ENCODE results near the gene NKD1.

NKD1 gene

DNA sequence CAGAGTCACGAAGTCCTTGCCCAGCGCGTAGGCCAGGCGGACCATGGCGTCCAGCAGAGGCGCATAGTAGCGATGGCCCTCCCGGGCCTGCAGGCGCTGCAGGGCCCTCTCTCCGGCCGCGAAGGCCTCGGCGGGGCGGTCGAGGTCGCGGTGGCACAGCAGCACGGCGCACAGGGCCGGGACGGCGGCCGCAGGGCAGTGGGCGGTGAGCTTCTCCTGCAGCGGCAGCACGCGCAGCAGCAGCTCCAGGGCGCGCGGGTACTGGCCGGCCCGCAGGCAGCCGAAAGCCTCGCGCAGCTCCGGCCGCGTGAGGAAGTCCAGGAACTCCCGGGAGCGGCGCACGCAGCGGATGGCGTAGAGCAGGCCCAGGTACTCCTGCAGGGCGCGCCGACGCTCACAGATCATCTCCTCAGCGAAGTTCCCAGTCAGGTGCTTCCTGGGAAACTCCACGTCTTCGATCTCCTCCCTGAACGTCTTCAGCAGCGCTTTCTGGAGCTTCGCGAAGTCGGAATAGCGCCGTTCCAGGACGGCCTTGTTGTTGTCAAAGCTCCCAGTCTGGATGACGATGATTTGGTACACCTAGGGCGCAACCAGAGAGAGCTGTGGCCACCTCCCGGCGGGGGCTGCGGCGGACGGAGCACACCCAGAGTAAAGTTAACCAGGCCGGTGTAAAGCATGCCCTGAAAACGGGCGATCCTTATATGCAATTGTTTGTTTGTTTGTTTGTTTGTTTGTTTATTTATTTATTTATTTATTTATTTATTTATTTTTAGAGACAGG is 125.5 kb downstream of the NKD1 start:
- DNase-seq (ENCODE audit: low read depth, low spot score) = no peak

DNA sequence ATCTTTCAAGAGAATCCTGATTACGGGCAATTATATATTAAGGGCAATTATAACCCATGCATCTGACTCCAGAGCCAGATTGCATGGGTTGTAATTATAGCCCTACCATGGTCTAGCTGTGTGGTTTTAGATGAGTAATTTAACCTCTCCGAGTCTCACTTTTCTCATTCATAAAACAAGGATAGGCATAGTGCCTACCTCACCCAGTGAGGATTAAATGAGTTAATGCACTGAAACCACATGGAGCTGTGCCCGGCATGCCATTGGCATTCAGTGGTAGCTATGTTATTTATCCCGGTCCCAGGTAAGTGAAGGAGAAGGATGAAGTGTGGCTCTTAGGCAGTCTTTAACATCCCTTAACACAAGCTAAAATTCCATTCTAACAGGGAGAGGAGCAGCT is 126.6 kb downstream of the NKD1 start:
- no peak for DNase-seq (ENCODE audit: low read depth, low spot score)

DNA sequence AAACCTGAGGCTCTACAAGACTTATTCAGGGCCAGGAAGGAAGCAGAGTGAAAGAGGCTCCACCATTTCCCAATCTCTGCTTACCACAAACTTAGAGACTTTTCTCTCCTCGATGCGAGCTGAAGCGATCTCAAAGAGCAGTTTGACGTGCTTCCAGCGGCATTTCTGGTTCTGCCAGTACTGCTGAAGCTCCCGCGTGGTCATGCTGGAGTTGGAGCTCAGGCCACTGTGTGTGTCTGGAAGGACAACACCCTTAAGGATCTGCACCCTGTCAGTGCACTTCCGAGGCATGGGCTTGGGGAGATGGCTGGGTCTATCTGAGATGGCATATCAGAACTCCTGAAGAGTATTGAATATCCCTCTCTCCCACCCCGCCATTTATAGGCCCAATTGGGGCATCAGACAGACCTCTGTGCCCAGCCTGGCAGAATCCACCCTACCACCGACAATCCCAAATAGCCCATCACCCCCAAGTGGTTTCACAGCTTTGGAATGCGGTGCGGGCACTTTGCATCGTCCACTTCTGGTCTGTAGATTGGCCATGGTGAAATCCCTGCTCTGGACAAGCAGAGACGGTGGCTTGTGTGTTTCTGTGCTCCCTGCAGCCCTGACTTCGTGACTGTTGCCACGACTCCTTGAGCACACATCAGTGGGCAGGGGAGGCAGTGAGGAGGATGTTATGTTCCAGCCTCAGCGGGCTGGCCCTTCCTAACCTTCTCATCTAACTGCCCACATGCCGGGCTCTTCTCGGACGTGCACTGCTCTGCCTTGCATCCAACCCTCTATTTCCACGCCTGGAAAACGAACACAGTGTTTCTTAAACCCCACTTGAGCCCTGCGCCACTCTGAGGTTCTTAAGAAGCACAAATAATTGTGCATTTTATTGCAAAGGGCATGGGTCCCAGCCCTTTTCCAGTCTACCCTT is 127.8 kb downstream of the NKD1 start:
- no peak for DNase-seq (ENCODE audit: low read depth, low spot score)

DNA sequence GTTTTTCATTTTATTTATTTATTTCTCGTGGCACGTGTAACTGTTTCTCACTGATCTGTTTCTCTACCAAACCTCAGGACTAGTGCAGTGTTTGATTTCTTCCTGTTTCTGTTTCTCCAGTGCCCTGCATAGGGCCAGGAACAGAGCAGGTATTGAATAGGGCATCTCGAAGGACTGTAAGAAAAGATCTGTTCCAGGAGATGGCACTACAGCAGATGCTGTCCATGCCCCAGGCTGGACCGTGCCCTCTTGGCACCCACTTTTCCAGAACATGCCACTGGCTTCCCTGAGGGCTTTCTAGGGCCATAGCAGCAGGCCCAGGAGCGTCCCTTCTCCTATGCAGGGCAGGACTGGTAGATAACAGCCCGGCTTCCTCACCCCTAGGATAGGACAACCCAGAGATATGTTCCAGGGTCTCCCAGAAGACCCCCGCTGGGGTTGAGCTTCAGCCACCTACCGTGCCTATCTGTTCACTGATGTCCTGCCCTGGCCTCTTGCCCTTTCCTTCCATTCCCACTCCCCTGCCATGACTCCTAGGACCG is 128.6 kb downstream of the NKD1 start:
- no peak for DNase-seq (ENCODE audit: low read depth, low spot score)

DNA sequence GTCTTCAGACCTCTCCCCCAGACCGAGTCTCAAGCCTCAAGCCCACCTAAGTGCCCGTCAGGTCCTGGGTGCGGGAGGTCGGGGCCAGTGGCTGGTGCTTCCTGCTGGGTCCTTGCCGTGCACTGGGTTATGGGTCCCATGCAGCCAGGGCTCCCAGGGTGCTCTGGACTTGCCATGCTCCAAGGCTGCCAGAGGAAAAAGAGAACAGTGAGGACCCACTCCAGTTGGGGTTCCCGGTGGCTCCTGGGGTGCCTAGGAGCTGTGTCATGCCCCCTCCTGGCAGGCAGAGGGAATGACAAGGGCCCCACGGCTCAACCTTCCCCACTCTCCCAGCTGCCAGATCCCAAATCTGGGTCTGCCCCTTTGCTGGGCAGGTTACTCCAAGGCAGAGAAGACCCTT is 129.2 kb downstream of the NKD1 start:
- DNase-seq (ENCODE audit: low read depth, low spot score) = no peak

DNA sequence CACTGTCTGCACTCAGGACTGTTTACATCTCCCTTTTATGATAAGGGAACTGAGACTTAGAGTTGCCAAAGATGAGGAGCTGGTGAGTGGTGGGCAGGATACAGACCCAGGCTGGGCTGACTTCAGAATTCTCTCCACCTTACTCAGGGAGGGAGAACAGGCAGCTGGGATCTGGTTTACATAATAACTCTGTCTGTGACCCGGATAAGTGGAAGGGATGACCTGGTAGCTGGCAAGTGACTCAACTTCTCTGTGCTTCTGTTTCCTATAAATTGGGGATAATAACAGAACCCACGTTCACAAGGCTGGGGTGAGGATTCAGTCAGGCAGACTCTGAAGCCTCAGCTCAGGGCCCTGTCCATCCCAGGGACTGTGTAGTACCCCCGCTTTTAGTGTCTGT is 130.3 kb downstream of the NKD1 start:
- no peak for DNase-seq (ENCODE audit: low read depth, low spot score)

DNA sequence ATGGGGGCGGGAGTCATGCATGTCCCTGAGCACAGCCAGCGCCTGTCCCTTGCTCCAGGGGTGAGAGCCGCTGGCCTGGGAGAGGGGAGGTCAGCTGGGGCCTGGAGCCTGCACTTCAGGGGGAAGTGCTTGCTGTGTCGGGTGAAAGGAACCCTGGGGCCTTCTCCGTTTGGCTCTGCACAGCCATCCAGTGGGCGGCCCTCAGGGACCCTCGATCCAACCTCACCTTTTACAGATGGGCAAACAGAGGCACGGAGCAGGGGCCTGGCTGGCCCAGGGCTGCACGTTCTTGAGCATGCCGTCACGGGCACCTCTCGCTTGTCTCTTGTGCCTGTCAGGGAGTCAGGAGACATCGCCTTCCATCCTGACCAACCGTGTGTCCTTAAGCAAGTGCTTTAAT is 131.1 kb downstream of the NKD1 start:
- DNase-seq (ENCODE audit: low read depth, low spot score) = no peak

DNA sequence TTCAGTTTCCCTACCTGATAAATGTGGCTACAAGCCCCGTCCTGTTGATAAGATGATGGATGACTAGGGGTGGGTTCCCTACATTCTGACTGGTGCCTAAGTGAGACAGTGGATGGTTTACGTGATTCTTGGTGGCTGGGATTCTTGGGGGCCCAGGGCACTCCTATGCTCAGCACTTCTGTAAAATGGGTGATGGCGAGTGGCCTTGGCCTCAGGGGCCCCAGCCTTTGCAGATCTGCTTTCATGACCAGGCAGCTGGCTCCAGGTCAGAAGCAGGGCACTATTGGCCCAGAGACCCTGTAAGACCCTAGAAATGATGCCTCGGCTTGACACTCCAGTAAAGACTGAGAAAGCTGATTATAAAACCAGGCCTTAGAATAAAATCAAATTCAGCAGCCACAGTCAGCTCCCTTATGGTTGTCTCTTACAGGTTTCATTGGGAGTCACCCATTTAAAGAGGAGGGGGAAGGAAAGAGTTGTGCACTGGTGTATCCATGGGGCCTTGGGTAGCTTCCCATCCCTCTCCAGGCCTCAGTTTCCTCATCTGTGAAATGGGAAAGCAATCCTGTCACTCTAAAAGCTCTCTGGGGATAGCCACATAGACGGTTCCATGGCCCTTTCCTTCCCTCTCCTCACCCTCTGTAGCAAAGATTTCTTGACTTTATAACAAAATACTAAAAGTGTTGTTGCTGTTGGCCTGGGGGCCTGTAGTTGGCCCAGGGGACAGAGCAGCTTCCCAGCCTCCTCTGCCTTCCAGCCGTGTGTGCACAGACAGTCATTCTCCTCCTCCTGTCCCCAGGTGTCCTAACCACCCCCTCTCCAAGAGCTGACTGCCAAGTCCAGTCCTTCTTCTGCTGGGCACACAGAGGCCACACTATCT is 131.7 kb downstream of the NKD1 start:
- no peak for DNase-seq (ENCODE audit: low read depth, low spot score)

DNA sequence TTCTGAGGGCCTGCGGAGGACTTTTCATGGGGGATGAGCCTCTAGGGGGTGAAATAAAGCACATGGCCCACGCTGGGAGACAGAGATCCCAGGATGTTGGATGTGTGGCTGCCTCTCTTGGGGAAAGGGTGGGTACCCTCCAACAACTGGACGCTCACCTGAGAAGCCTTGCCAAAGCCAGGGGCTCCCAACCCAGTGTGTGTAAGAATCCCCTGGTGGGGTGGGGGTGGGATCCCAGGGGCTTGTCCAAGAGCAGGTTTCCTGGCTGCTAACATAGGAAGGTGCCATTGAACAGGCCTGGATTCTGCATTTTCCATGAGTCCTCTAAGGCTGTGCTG is 132.3 kb downstream of the NKD1 start:
- no peak for DNase-seq (ENCODE audit: low read depth, low spot score)

DNA sequence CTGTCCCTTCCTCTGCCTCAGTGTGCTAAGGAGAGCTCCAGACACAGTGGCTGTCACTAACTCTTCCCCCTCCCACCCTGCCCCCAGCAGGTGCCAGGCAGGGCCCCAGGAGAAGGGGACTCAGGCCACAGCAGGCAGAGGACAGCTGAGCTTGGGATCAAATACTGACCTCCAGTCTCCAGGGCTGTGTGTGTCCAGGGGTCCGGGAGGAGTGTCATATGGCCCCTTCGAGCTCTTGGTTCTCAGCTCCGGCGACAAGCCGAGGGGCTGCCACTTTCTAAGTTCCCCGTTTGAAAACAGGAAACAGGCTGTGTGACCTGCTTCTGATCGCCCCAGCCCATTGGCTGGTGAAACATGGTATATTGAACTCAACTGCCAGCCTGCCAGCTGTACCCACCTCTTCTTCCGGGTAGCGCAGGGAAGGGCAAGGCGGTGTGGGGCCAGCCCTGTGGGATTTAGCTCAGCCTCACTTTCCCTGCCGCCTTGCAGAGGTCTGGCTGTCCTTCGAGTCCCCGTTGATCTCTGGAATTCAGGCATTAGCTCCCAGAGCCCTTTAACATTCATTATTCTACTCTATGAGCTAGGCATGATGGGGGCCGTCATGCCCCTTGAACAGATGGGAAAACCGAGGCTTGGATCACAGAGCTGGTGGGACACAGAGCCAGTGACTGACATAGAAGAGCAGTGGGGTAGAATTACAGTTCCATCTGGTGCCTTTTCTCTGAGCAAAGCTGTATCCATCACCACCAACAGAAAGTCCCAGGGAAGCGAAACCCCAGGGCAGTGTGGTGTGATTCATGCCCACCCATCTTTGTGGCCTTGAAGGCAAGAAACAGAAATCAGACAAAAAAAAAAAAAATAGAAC is 133.1 kb downstream of the NKD1 start, which contains the start of gene SNX20:
Gene SNX20, minus strand, starts transcription at position 292 of the 865 bp plus-strand sequence. CDS start 3,786 bp downstream, outside the sequence.
- no peak for DNase-seq (ENCODE audit: low read depth, low spot score)

DNA sequence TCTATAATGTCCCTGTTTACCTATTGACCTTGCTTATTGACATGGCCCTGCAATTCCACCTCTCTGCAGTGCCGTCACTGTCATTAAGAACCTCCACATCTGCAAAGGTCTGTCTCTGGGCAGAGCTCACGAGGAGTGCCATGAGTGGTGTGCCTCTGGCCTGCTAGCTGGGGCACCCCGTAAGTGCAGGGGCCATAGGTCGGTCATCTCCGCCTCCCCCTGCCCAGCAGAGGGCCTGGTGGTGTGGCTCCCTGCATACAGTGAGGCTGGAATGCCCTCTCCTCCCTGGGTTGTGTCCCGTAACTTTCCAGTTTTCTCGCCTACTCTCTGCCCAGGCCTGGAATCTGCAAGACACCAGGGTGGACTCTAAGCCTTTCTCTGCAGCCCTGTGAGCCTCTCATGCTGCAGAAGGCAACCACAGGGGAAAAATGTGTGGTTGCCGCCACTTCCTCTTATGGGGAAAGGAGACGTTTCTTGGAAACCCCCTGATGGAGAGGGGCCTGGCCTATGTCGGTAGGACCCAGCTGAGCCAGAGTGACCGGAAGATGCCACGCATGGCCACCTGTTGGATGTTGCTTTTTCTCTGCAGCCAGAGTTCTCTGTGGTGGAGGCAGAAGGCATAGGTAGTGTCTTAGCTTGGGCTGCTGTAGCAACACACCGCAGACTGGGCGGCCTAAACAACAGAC is 135.6 kb downstream of the NKD1 start:
- no peak for DNase-seq (ENCODE audit: low read depth, low spot score)

DNA sequence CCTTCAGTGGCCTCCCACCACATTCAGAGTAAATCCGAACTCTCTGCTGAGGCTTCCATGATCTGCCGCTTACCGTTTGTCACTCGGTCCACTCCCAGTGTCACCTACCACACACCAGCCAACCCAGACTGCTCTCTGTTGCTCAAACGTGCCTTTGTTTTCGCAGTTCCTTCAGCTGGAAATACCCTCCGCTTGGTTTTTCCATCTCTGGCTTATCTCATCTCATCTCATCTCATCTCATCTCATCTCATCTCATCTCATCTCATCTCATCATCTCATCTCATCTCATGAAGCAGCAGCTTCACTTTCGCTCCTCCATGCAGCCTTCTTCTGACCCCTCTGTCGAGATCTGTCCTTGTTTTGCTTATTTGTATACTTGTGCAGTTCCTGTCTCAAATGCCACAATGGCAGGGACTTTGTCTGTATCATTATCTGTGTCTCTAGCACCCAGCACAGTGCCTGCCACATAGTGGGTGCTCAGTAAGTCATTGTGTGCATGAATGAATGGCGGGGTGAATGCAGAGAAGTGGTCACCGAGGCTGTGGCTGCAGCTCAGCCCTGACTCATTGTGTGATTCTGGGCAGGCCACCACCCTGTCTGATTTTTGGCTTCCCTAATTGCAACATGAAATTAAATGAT is 136.7 kb downstream of the NKD1 start:
- no peak for DNase-seq (ENCODE audit: low read depth, low spot score)

DNA sequence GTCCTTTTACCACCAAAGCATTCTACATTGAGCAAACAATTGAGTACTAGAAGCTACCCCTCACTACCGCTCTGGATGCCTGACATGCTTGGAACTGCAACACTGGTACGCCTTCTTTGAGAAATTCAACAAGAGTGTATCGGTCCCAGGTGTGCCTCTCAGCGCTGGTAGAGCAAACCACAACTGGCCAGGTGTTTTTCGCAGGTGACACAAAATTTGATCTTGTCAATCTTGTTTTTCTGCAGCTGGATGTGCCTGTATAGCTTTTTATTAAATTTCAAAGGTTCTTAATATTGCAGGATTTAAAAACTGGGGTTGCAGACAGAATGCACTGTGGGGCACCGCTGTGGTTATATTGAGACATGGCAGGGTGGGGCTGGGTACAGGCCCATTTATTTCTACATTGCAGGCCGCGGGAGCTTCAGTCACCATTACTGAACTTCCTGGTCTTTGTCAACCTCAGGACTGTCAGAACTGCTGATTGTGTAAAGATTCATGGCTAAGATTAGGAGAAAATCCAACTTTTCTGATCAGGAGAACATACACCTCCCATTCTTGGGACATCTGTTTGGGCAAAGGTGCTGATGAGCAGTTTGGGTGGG is 137.4 kb downstream of the NKD1 start:
- no peak for DNase-seq (ENCODE audit: low read depth, low spot score)

DNA sequence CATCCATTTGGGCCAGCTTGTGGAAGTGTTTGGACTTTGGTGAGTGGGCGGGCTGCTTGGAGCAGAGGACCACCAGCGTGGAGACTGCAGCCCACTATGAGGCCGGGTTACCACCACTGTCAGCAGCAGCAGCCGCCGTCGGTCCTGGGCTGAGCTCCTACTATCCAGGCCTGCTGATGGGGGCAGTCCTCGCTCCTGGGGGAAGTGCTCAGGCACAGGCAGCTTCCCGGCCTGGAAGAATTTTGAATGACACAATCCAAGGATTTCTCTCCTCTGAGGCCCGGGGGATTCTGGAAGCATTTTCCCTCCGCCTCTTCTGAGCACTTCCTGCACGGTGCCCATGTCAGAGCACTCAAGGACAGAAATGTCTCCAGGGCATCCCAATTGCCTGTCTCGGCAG is 139.9 kb downstream of the NKD1 start:
- no peak for DNase-seq (ENCODE audit: low read depth, low spot score)

DNA sequence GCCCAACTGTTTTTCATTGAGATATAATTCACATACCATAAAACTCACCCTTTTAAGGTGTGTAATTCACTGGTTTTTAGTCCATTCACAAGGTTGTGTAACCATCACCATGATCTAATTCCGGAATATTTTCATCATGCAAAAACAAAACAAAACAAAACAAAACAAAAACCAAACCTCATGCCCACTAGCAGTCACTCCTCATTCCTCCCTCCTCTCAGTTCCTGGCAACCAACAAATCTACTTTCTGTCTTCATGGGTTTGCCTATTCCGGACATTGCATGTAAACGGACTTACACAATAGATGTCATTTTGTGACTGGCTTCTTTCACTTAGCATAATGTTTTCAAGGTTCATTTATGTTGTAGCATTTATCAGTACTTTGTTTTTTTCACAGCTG is 140.7 kb downstream of the NKD1 start:
- DNase-seq (ENCODE audit: low read depth, low spot score) = no peak

DNA sequence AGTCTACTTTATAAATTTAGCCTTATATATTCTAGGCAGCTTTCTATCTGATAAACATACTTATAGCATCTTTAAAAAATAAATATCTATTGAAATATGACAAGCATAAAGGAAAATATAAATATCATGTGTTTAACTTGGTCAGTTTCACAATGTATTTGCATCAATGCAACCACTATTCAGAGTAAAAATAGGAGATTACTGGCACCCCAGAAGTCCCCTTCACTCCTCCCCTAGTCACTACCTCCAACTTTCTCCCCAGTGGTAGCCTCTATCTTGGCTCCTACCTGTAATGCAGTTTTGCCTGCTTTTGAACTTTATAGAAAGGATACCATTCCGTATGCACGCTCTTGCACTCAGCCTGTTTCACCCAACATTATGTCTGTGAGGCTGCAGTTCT is 142.0 kb downstream of the NKD1 start:
- DNase-seq (ENCODE audit: low read depth, low spot score) = no peak

DNA sequence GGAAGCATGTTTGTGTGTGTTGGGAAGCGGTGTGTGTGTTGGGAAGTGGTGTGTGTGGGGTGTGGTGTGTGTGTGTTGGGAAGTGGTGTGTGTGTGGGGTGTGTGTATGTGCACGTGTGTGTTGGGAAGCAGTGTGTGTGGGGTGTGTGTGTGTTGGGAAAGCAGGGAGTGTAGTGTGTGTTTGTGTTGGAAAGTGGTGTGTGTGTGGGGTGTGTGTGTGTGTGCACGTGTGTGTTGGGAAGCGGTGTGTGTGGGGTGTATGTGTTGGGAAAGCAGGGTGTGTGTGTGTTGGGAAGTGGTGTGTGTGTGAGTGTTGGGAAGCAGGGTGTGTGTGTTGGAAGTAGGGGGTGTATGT is 144.4 kb downstream of the NKD1 start:
- DNase-seq (ENCODE audit: low read depth, low spot score) = no peak

DNA sequence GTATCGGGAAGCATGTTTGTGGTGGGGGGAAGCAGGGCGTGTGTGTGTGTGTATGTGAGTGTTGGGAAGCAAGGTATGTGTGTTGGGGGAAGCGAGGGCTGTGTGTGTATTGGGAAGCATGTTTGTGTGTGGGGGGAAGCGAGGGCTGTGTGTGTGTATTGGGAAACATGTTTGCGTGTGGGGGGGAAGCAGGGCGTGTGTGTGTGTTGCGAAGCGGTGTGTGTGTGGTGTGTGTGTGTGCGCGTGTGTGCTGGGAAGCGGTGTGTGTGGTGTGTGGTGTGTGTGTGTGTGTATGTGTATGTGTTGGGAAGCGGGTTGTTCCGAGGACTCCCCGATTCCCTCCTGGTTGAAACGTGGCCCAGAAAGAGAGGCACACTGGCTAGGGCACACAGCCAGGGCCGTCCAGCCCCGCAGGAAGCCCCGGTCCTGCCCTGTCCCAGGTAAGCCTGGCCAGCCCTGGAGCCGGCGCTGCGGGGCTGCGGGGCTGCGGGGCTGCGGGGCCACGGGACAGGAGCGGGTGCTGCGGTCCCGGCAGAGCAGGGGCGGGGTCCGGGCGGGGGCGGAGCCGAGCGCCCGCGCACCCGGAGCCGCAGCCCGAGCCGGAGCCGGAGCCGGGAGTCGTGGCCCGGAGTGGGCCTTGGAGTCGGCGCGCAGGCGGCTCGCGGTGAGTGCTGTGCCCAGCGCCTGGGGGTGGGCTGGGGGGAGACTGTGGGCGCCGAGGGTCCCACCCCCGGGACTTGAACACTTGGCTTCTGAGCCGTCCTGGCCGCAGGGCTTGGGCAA is 145.0 kb downstream of the NKD1 start, which contains the start of gene NOD2:
Gene NOD2, plus strand, starts transcription at position 608 of the 783 bp plus-strand sequence. CDS start 5,890 bp downstream, outside the sequence.
- no peak for DNase-seq (ENCODE audit: low read depth, low spot score)

All from smooth muscle cell of the brain vasculature (primary cell).